ENCODE data around the gene ASAP2. TPM values are rescaled to one million over a fixed set of nuclear protein-coding genes. Genes with fewer than 3 reads are reported as not detected.
A peak's percentile ranks its signal among the peaks of the same experiment; 100 is the strongest.

ASAP2 gene
- polyA plus RNA-seq, 3 donors, result 0.08 to 1.1 (median 0.20) TPM

GRCh38 chr2:9332136-9332852, 125.7 kb downstream of the ASAP2 start:
- H3K4me1 ChIP-seq (ENCODE audit: control insufficient read depth in 1 of 2, insufficient read depth in 2 of 2, low read length in 2 of 2), result peaks cover 26 to 29% of the 10 kb centered on the region in 2 donors
- no peak overlapping the region for H3K4me3 Mint-ChIP-seq
- H3K4me1 Mint-ChIP-seq, result peaks cover 41% of the 10 kb centered on the region
- H3K36me3 ChIP-seq (replicated peaks in 1 of 2; ENCODE audit: control insufficient read depth in 1 of 2, insufficient read depth in 2 of 2, low read length in 2 of 2), result no peaks in the 10 kb centered on the region
- no peaks in the 10 kb centered on the region for H3K9me3 ChIP-seq (replicated peaks in 1 of 2; ENCODE audit: control insufficient read depth in 1 of 2, insufficient read depth in 1 of 2, low read length in 2 of 2)
- DNase-seq, result no peak
- H4K20me1 ChIP-seq (ENCODE audit: insufficient read depth, low read length), result no peaks in the 10 kb centered on the region
- peaks cover 0 to 2% (median 1%) of the 10 kb centered on the region in 3 donors for H3K27me3 Mint-ChIP-seq (ENCODE audit: low read depth in 3 of 3)
- H3K9ac ChIP-seq (ENCODE audit: insufficient read depth, low read length, poor library complexity, severe bottlenecking), result no peak overlapping the region
- H2AFZ ChIP-seq (ENCODE audit: insufficient read depth, low read depth, low read length, poor library complexity, severe bottlenecking), result no peak overlapping the region
- no peak for TF ChIP-seq CTCF (IDR thresholded peaks at IDR 0.05)
- 96% methylated on average over 7 of the region's 13 CpGs for WGBS (ENCODE audit: insufficient coverage)
- H3K27ac ChIP-seq (ENCODE audit: low read depth in 1 of 2, low read length in 2 of 2), result no peak overlapping the region
- H3K9me3 Mint-ChIP-seq, result peaks cover 0 to 2% (median 0%) of the 10 kb centered on the region in 7 donors
- H3K36me3 Mint-ChIP-seq, result peaks cover 8 to 14% of the 10 kb centered on the region in 2 donors
- H3K27ac Mint-ChIP-seq, result no peak overlapping the region
- no peaks in the 10 kb centered on the region for H3K27me3 ChIP-seq (ENCODE audit: control insufficient read depth in 2 of 2, insufficient read depth in 2 of 2, low read length in 2 of 2)
- H3K4me3 ChIP-seq (replicated peaks in 1 of 3; ENCODE audit: low read depth in 2 of 3, low read length in 3 of 3), result no peak overlapping the region
- H3K79me2 ChIP-seq (ENCODE audit: insufficient read depth, low read length), result no peaks in the 10 kb centered on the region
- intact Hi-C loops (cut with micrococcal nuclease), result loop anchor here (10.0 kb wide), 1 partner anchor 187 kb away; no protein-coding TSS in a partner anchor
- H3K4me2 ChIP-seq (replicated peaks; ENCODE audit: extremely low read depth, low read length, poor library complexity, severe bottlenecking), result no peak overlapping the region

- Histone ChIP-seq H4K20me1 (ENCODE audit: insufficient read depth, low read length) (no peaks in the 10 kb centered on the region), H3K4me1 (ENCODE audit: control insufficient read depth in 1 of 2, insufficient read depth in 2 of 2, low read length in 2 of 2) (peaks cover 26 to 29% of the 10 kb centered on the region in 2 donors), H3K9me3 (replicated peaks in 1 of 2; ENCODE audit: control insufficient read depth in 1 of 2, insufficient read depth in 1 of 2, low read length in 2 of 2) (no peaks in the 10 kb centered on the region), H3K4me2 (replicated peaks; ENCODE audit: extremely low read depth, low read length, poor library complexity, severe bottlenecking) (no peak overlapping the region), H3K27me3 (ENCODE audit: control insufficient read depth in 2 of 2, insufficient read depth in 2 of 2, low read length in 2 of 2) (no peaks in the 10 kb centered on the region), H3K79me2 (ENCODE audit: insufficient read depth, low read length) (no peaks in the 10 kb centered on the region), H2AFZ (ENCODE audit: insufficient read depth, low read depth, low read length, poor library complexity, severe bottlenecking) (no peak overlapping the region), H3K4me3 (replicated peaks in 1 of 3; ENCODE audit: low read depth in 2 of 3, low read length in 3 of 3) (no peak overlapping the region), H3K9ac (ENCODE audit: insufficient read depth, low read length, poor library complexity, severe bottlenecking) (no peak overlapping the region), H3K27ac (ENCODE audit: low read depth in 1 of 2, low read length in 2 of 2) (no peak overlapping the region), H3K36me3 (replicated peaks in 1 of 2; ENCODE audit: control insufficient read depth in 1 of 2, insufficient read depth in 2 of 2, low read length in 2 of 2) (no peaks in the 10 kb centered on the region)
- intact Hi-C loops (cut with micrococcal nuclease), result loop anchor here (10.0 kb wide), 1 partner anchor 188 kb away; no protein-coding TSS in a partner anchor
- Mint-ChIP-seq H3K4me1 (peaks cover 37% of the 10 kb centered on the region), H3K27ac (peak overlapping the region in 1 of 7 donors; percentile 14), H3K27me3 (ENCODE audit: low read depth in 3 of 3) (peaks cover 0 to 2% (median 1%) of the 10 kb centered on the region in 3 donors), H3K9me3 (peaks cover 0 to 2% (median 0%) of the 10 kb centered on the region in 7 donors), H3K36me3 (peaks cover 8 to 14% of the 10 kb centered on the region in 2 donors), H3K4me3 (no peak overlapping the region)
- WGBS (ENCODE audit: insufficient coverage), result 100% methylated on average over 1 of the region's 6 CpGs
- no peak for TF ChIP-seq CTCF (IDR thresholded peaks at IDR 0.05)
- no peak for DNase-seq
Measured at GRCh38 chr2:9332853-9333245, 126.2 kb downstream of the ASAP2 start.

Data from CD14-positive monocyte (primary cell).